GM18499 (cell line): ENCODE measurements around the gene JDP2.

Experiments used
- ATAC-seq: cut with Tn5 transposase; IDR thresholded peaks from one replicate; pipeline ENCODE4 v1.9.1; 2021; ENCODE audit warnings: moderate number of reproducible peaks; ENCODE audit not compliant: insufficient read depth, unreplicated experiment

The JDP2 gene

GRCh38 chr14:75504411-75504810 is 76.6 kb downstream of the JDP2 start:
- no peak for ATAC-seq

- ATAC-seq = no peak
Observed at GRCh38 chr14:75506930-75507329, 79.1 kb downstream of the JDP2 start.

GRCh38 chr14:75510547-75510946 is 82.7 kb downstream of the JDP2 start:
- ATAC-seq = no peak

DNA sequence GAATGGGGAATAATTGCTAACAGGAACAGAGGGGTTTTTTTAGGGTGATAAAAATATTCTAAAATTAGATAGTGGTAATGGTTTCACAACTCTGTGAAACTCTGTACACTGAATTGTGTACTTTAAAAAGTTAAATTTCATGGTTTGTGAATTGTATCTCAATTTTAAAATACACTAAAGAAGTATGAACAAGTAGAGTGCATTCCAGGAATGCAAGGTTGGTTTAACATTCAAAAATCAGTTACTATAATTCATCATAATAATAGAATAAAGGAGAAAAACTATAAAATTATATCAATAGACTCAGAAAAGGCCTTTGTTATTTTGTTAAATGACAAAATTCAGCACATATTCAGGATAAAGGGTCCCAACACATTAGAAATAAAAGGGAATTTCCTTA is 83.4 kb downstream of the JDP2 start:
- no peak for ATAC-seq

DNA sequence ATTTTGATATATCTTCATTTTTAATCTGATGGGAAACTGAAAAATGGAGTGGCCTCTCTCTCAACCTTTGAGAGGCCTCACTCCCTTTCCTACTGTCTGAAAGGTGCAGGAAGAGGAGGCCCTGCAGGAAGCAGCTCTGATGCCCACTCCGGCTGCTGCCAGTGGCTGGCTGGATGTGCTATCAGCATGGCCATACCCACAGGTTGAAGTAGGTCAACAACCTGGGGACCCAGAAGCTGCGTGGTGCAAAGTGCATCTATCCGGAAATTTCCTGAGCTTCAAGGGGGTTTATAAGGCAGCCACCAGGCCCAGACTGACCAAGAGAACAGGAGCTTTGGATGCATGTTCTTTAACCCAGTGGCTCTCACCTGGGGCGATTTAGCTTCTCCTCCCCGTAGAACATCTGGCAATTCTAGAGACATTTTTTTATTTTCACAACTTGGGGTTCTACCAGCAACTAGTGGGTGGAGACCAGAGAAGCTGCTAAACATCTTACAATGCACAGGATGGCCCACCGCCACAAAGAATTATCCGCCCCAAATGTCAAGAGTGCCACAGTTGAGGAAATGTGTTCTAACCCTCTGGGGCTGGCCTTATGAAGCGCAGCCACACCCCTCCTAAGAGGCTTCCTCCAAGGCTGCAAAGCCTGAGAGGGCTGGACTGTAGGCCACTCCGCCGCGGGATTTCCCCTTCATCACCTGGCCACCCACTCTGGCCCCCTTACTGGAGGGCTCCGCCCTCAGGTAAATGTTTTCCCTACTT is 86.3 kb downstream of the JDP2 start:
- ATAC-seq = no peak

DNA sequence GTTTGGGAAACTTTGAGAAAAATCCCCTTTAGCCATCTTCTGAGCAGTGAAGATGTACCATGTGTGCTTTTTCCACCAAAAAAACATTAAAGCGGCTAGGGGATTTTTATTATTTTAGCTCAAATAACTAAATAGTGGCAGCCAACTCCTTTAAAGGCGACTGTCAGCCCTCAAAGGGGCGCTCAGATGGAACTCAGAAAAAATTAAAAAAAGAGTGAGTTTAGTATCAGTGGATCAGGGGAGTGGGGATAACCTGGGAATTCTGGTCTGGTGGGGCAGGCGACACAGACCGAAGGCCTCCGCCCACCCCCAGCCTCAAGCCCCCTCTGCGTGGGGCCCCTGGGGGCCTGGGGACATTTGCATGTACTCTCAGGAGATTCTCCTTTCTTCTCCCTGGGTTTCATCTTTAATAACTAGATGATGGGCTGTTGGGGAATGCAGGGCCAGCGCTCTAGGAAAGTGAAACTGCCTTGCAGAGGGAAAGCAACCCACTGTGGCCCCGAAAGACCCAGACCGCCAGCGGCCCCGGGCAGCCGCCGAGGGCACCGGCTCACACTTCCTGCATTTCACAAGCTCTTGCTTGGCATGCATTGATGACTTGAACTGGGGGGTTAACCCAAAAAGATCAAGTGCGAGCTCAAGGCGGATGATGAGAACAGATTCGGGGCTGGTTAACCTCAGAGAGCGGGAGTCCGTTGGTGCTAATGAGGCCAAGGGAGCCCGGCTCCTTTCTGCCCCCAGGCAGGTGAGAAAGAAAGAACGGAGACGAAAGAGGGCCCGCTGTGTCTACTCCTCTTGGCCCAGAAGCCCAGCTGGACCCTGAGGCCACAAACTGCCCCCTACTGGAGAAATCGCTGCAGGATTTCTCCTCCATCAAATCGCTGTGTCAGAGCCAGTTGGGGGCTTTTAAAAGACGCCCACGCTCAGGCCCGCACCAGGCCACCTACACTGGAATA is 87.1 kb downstream of the JDP2 start:
- ATAC-seq = no peak

- ATAC-seq = no peak
Observed at GRCh38 chr14:75515629-75515996, 87.8 kb downstream of the JDP2 start.

DNA sequence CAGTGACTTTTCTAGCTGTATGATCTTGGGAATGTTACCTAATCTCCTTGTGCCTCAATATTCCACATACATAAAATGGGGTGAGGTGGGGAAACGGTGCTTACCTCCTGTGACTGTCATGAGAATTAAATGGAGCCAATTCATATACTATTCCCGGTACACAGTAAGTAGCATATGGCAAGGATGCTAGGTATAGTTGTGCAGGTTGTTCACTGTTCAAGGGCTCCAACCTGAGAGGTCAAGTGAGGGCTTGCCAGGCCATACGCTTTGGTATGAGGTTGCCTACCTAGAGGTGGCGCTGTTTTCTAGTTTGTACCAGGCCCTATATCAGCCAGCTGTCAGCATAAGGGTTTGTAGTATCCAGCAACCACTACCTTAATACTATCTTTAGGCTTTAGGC is 90.8 kb downstream of the JDP2 start:
- ATAC-seq = no peak

DNA sequence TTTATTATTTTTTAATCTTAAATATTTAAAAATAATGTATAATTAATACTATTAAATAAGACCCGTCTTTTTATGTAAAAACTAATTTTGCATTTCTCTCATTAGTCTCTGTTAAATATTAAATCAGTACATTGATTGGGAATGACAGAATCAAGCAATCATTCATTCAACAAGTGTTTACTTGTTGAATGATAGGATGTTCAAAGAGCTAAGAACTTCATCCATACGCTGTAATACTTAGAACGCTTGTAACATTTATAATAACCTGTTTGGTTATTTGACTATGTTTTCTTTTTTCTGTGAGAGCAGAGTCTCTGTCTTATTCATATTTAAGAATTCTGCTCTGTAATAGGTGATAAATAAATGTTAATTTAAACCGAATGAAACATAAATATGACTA is 91.6 kb downstream of the JDP2 start:
- ATAC-seq = no peak

DNA sequence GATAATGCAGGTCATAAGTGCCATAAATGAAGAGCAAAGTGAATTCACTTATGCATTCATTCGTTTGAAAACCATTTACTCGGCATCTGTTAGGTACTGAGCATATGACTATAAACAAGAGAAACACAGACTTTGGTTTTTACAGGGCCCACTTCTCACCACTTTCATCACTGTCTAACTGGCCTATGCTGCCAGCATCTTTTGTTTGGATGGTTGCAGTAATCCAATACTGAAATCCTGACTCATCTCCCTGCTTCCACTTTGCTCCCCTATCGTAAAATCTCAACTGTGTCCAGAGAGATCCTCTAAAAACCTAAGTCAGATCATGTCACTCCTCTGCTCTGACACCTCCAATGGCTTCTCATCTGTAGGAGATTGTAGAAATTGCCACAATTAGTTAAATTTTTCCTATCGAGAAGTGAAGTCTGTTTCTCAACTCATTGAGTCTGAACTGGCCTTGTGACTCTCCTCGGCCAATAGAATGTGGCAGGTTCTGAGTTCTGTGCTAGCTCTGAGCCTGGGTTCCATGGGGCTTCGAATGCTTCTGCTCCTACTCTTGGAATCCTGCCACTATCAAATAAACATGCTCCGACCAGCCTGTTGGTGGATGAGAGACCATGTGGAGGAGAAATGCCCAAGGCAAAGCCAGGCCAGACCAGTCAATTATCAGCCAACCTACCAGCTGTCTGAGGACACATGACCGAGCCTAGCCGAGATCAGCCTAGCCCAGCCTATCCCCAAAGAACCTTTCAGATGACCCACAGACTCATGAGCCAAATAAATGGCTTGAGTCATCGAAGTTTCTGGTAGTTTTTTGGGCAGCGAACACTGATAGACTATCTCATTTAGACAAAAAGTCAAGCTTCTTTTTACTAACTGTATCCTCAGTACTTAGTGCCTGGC is 92.3 kb downstream of the JDP2 start:
- ATAC-seq = no peak

- ATAC-seq = no peak
Observed at GRCh38 chr14:75520852-75521251, 93.0 kb downstream of the JDP2 start.

- no peak for ATAC-seq
Observed at GRCh38 chr14:75521415-75522199, 93.8 kb downstream of the JDP2 start.

DNA sequence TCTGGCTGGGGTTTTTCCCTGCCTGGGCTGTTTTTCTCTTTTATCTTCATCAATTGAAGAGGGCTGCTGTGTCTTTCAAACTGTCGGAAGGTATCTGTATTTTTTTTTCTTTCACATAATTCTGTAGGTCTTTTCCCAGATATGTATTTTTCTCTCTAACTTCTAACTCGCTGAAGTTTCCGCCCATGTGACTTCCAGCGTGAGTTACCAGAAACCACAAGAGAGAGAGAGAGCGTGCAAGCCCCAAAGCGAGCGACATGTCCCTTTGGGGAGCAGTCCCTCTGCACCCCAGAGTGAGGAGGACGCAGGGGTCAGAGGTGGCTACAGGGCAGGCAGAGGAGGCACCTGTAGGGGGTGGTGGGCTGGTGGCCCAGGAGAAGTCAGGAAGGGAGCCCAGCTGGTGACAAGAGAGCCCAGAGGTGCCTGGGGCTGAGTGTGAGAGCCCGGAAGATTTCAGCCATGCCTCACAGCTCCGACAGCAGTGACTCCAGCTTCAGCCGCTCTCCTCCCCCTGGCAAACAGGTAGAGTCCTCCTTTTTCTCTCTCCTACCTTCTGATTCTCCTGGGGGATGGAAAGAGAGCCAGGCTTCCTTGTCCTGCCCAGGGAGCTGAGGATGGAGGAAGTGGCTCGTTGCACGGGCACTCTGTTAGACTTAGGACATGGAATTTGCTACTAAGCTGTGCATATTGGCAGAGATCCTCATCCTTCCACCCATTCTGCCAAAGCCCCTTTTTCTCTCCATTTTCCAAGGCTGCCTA is 94.6 kb downstream of the JDP2 start, which contains the start of gene BATF:
Gene BATF, plus strand, starts transcription at position 246 of the 759 bp plus-strand sequence. Its CDS starts 214 bp downstream, at position 460.
- ATAC-seq = no peak

GRCh38 chr14:75522983-75523318 is 95.1 kb downstream of the JDP2 start:
- no peak for ATAC-seq
